Uterus (tissue), 4 donors: ENCODE results near the gene COL4A1. TPM values are rescaled to one million over a fixed set of nuclear protein-coding genes. Genes with fewer than 3 reads are reported as not detected.

Experiments used
- DNase-seq, 2 donors: peaks; one replicate each; pipeline ENCODE4 v3.0.0-alpha.2; 2019 to 2020
- H3K27ac ChIP-seq, 2 donors: fragments of 200-600 bp; sonication (generic); 1 replicate in 1 of 2; 2 replicates in 1 of 2; pipeline ENCODE4 v1.5.1; 2016 to 2018
- H3K27me3 ChIP-seq, 2 donors: fragments of 200-600 bp; sonication (generic); one replicate each; pipeline ENCODE4 v1.5.1; 2018 to 2019; ENCODE audit warnings: control low read depth in 1 of 2
- H3K36me3 ChIP-seq, 2 donors: fragments of 200-600 bp; sonication (generic); one replicate each; pipeline ENCODE4 v1.5.1; 2019; ENCODE audit warnings: control low read depth in 1 of 2
- H3K4me1 ChIP-seq, 2 donors: fragments of 200-600 bp; sonication (generic); one replicate each; pipeline ENCODE4 v1.5.1; 2018 to 2019; ENCODE audit warnings: control low read depth in 1 of 2
- H3K4me3 ChIP-seq, 2 donors: fragments of 200-600 bp; sonication (generic); 1 replicate in 1 of 2; 2 replicates in 1 of 2; pipeline ENCODE4 v1.5.1; 2018 to 2019; ENCODE audit warnings: mild to moderate bottlenecking in 1 of 2
- H3K9me3 ChIP-seq, 2 donors: fragments of 200-600 bp; sonication (generic); one replicate each; pipeline ENCODE4 v1.5.1; 2019; ENCODE audit warnings: control low read depth in 1 of 2
- CTCF ChIP-seq, 4 experiments: fragments of 200-600 bp in 2 of 4; fragments of 450-650 bp in 2 of 4; sonication (generic) in 2 of 4; IDR thresholded peaks; one replicate each; pipeline ENCODE4 v1.5.1; 2016 to 2019; ENCODE audit warnings: antibody characterized with exemption in 4 of 4, mild to moderate bottlenecking in 2 of 4, moderate library complexity in 1 of 4
- POLR2A ChIP-seq, 2 donors: fragments of 450-650 bp; IDR thresholded peaks; one replicate each; pipeline ENCODE4 v1.6.1; 2016; ENCODE audit warnings: antibody characterized with exemption in 2 of 2, mild to moderate bottlenecking in 1 of 2, moderate library complexity in 1 of 2
- intact Hi-C: fragments of 100-400 bp; cut with DNase I; formaldehyde crosslinking; loops from one replicate; pipeline ENCODE4 v1.15.1; 2023; ENCODE audit warnings: low total_unique reads
- total RNA-seq, 4 donors: library from RNA; depleted of rRNA in 3 of 4; stranded (reverse); fragments of >200 nt in 3 of 4; gene quantifications; one replicate each; pipeline versions ENCODE4 v1.1.0 to v1.2.4, GENCODE V29; 2014 to 2023
- donor health status: DM: yes; HTN: yes; CAD: no.

The COL4A1 gene
- total RNA-seq, 4 donors from 2014 or later = 164 to 737 (median 209) TPM

- Histone ChIP-seq H3K4me1 (no peaks in the 10 kb centered on the region), H3K4me3 (no peak overlapping the region), H3K27ac (no peak overlapping the region), H3K36me3 (no peaks in the 10 kb centered on the region), H3K27me3 (no peaks in the 10 kb centered on the region), H3K9me3 (no peaks in the 10 kb centered on the region)
- no peak for DNase-seq
- TF ChIP-seq CTCF (IDR thresholded peaks at IDR 0.05) = no peak
- intact Hi-C loops = no loop called here
Measured at GRCh38 chr13:110154410-110154933, 152.5 kb downstream of the COL4A1 start.

- Histone ChIP-seq H3K4me3 (no peak overlapping the region), H3K27me3 (no peaks in the 10 kb centered on the region), H3K27ac (no peak overlapping the region), H3K4me1 (no peaks in the 10 kb centered on the region), H3K36me3 (no peaks in the 10 kb centered on the region), H3K9me3 (no peaks in the 10 kb centered on the region)
- TF ChIP-seq POLR2A (IDR thresholded peaks at IDR 0.05) = no peak
- intact Hi-C loops = no loop called here
- no peak for DNase-seq
Measured at GRCh38 chr13:110152351-110152750, 154.6 kb downstream of the COL4A1 start.

GRCh38 chr13:110151462-110151861 lies 155.5 kb downstream of the COL4A1 start:
- Histone ChIP-seq H3K9me3 (no peaks in the 10 kb centered on the region), H3K27ac (no peak overlapping the region), H3K4me1 (no peaks in the 10 kb centered on the region), H3K36me3 (no peaks in the 10 kb centered on the region), H3K4me3 (no peak overlapping the region), H3K27me3 (no peaks in the 10 kb centered on the region)
- no peak for DNase-seq
- intact Hi-C loops = no loop called here
- TF ChIP-seq CTCF (IDR thresholded peaks at IDR 0.05) = no peak
- no peak for TF ChIP-seq POLR2A (IDR thresholded peaks at IDR 0.05)

GRCh38 chr13:110150384-110151101 lies 156.4 kb downstream of the COL4A1 start:
- Histone ChIP-seq H3K36me3 (no peaks in the 10 kb centered on the region), H3K4me1 (no peaks in the 10 kb centered on the region), H3K4me3 (no peak overlapping the region), H3K9me3 (no peaks in the 10 kb centered on the region), H3K27me3 (no peaks in the 10 kb centered on the region), H3K27ac (no peak overlapping the region)
- no peak for DNase-seq
- intact Hi-C loops = no loop called here
- no peak for TF ChIP-seq POLR2A (IDR thresholded peaks at IDR 0.05)
- TF ChIP-seq CTCF (IDR thresholded peaks at IDR 0.05) = no peak

- TF ChIP-seq POLR2A (IDR thresholded peaks at IDR 0.05) (no peak), CTCF (IDR thresholded peaks at IDR 0.05) (no peak)
- Histone ChIP-seq H3K36me3 (no peaks in the 10 kb centered on the region), H3K27me3 (no peaks in the 10 kb centered on the region), H3K9me3 (no peaks in the 10 kb centered on the region), H3K4me3 (no peak overlapping the region), H3K27ac (no peak overlapping the region), H3K4me1 (no peaks in the 10 kb centered on the region)
- intact Hi-C loops = no loop called here
- no peak for DNase-seq
Measured at GRCh38 chr13:110149036-110149435, 157.9 kb downstream of the COL4A1 start.
